ENCODE data around the gene FASTKD1. TPM values are rescaled to one million over a fixed set of nuclear protein-coding genes. Genes with fewer than 3 reads are reported as not detected.
"Not testable (repeated sequence)": the region's sequence is repeated elsewhere in the genome, so short reads cannot be mapped to it uniquely, and the experiment has no call there.

The FASTKD1 gene
- total and polyA plus RNA-seq, 4 donors: 10.4 to 40.1 (median 30.1) TPM

DNA sequence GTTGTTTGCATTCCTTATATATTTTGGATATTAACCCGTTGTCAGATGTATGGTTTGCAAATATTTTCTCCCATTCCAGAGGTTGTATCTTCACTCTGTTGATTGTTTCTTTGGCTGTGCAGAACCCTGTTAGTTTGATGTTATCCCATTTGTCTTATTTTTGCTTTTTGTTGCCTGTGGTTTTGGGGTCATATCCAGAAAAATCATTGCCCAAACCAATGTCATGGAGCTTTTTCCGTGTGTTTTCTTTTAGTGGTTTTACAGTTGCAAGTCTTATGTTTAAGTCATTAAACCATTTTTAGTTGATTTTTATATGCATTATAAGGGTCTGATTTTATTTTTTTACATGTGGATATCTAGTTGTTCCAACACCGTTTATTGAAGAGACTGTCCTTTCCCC is 46.3 kb upstream of the FASTKD1 start:
- H3K36me3 ChIP-seq (ENCODE audit: control insufficient read depth in 4 of 4, insufficient read depth in 4 of 4, low read length in 4 of 4): peaks cover 3 to 23% (median 15%) of the 10 kb centered on the region in 4 donors
- 57 to 59% methylated on average over 3 of the region's 3 CpGs for WGBS, 2 donors
- no peak overlapping the region for H3K4me3 ChIP-seq
- TF ChIP-seq, protein P1, sequence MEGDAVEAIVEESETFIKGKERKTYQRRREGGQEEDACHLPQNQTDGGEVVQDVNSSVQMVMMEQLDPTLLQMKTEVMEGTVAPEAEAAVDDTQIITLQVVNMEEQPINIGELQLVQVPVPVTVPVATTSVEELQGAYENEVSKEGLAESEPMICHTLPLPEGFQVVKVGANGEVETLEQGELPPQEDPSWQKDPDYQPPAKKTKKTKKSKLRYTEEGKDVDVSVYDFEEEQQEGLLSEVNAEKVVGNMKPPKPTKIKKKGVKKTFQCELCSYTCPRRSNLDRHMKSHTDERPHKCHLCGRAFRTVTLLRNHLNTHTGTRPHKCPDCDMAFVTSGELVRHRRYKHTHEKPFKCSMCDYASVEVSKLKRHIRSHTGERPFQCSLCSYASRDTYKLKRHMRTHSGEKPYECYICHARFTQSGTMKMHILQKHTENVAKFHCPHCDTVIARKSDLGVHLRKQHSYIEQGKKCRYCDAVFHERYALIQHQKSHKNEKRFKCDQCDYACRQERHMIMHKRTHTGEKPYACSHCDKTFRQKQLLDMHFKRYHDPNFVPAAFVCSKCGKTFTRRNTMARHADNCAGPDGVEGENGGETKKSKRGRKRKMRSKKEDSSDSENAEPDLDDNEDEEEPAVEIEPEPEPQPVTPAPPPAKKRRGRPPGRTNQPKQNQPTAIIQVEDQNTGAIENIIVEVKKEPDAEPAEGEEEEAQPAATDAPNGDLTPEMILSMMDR (IDR thresholded peaks at IDR 0.05; ENCODE audit: control extremely low read depth, extremely low read depth): no peak
- H3K27me3 ChIP-seq (ENCODE audit: control insufficient read depth in 3 of 3, insufficient read depth in 3 of 3, low read length in 2 of 3): no peaks in the 10 kb centered on the region
- H3K27ac ChIP-seq (ENCODE audit: low read depth in 1 of 2, low read length in 1 of 2): no peak overlapping the region
- peaks cover 0 to 2% (median 0%) of the 10 kb centered on the region in 4 donors for H3K9me3 ChIP-seq (ENCODE audit: control insufficient read depth in 4 of 4, insufficient read depth in 3 of 4, low read length in 3 of 4)
- DNase-seq (no peak), ATAC-seq (ENCODE audit: insufficient read depth, low FRiP score) (no peak)
- no peak overlapping the region for H3K9ac ChIP-seq (ENCODE audit: insufficient read depth in 1 of 2, low read length in 2 of 2)
- H3K4me1 ChIP-seq (ENCODE audit: control insufficient read depth in 5 of 5, insufficient read depth in 5 of 5, low read length in 5 of 5): no peaks in the 10 kb centered on the region

DNA sequence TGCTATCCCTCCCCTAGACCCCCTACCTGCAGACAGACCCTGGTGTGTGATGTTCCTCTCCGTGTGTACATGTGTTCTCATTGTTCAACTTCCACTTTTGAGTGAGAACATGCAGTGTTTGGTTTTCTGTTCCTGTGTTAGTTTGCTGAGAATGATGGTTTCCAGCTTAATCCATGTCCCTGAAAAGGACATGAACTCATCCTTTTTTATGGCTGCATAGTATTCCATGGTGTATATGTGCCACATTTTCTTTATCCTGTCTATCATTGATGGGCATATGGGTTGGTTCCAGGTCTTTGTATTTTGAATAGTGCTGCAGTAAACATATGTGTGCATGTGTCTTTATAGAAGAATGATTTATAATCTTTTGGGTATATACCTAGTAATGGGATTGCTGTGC is 42.3 kb upstream of the FASTKD1 start:
- not testable (repeated sequence) for H3K9ac ChIP-seq (ENCODE audit: insufficient read depth in 1 of 2, low read length in 2 of 2); DNase-seq; H3K27ac ChIP-seq (ENCODE audit: low read depth in 1 of 2, low read length in 1 of 2); H3K4me1 ChIP-seq (ENCODE audit: control insufficient read depth in 5 of 5, insufficient read depth in 5 of 5, low read length in 5 of 5); H3K27me3 ChIP-seq (ENCODE audit: control insufficient read depth in 3 of 3, insufficient read depth in 3 of 3, low read length in 2 of 3); H3K9me3 ChIP-seq (ENCODE audit: control insufficient read depth in 4 of 4, insufficient read depth in 3 of 4, low read length in 3 of 4); H3K4me3 ChIP-seq; ATAC-seq (ENCODE audit: insufficient read depth, low FRiP score)
- H3K36me3 ChIP-seq (ENCODE audit: control insufficient read depth in 4 of 4, insufficient read depth in 4 of 4, low read length in 4 of 4): peaks cover 6 to 34% (median 28%) of the 10 kb centered on the region in 4 donors
- WGBS, 2 donors: 96 to 97% methylated on average over 1 of the region's 1 CpG

DNA sequence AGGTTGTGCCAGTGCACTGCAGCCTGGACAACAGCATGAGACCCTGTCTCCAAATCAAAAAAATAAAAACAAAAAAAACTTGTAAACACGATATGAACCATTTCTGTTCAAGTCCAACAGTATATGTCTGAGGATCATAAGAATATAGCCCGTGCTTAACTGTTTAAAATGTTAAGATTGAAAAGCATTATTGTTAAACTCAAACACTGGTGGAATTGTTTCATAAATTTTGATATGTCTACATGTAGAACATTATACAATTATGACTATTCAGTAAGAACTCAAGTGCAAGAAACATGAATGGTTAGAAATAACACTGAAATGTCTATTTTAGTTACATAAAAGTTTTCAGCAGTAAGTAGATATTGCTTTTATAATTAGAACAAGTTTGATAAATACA is 40.2 kb upstream of the FASTKD1 start:
- DNase-seq: no peak
- peaks cover 10 to 45% (median 35%) of the 10 kb centered on the region in 4 donors for H3K36me3 ChIP-seq (ENCODE audit: control insufficient read depth in 4 of 4, insufficient read depth in 4 of 4, low read length in 4 of 4)
- no peak overlapping the region for H3K9ac ChIP-seq (ENCODE audit: insufficient read depth in 1 of 2, low read length in 2 of 2)
- H3K27me3 ChIP-seq (ENCODE audit: control insufficient read depth in 3 of 3, insufficient read depth in 3 of 3, low read length in 2 of 3): no peaks in the 10 kb centered on the region
- no peaks in the 10 kb centered on the region for H3K4me1 ChIP-seq (ENCODE audit: control insufficient read depth in 5 of 5, insufficient read depth in 5 of 5, low read length in 5 of 5)
- TF ChIP-seq, protein P1 (IDR thresholded peaks at IDR 0.05; ENCODE audit: control extremely low read depth, extremely low read depth): no peak
- 91 to 95% methylated on average over 2 of the region's 2 CpGs for WGBS, 2 donors
- H3K27ac ChIP-seq (ENCODE audit: low read depth in 1 of 2, low read length in 1 of 2): no peak overlapping the region
- H3K9me3 ChIP-seq (ENCODE audit: control insufficient read depth in 4 of 4, insufficient read depth in 3 of 4, low read length in 3 of 4): peaks cover 0 to 2% (median 0%) of the 10 kb centered on the region in 4 donors
- H3K4me3 ChIP-seq: no peak overlapping the region
- no peak for ATAC-seq (ENCODE audit: insufficient read depth, low FRiP score)

DNA sequence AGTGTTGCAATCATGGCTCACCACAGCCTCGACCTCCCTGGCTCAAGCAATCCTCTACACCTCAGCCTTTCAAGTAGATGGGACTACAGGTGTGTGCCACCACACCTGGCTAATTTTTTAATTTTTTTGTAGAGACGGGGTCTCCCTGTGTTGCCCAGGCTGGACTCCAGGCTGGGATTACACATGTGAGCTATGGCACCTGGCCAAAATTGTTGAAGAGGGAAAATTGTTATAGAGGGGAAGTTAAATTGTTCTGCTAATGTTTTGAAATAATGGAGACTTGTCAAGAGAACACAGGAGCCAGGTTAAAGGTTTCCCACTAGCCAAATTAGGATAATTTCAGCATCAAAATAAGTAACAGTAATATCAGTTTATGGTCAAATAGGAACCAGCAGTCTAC is 35.6 kb upstream of the FASTKD1 start:
- H3K9ac ChIP-seq (ENCODE audit: insufficient read depth in 1 of 2, low read length in 2 of 2): no peak overlapping the region
- ATAC-seq (ENCODE audit: insufficient read depth, low FRiP score) (no peak), DNase-seq (no peak)
- H3K4me1 ChIP-seq (ENCODE audit: control insufficient read depth in 5 of 5, insufficient read depth in 5 of 5, low read length in 5 of 5): no peaks in the 10 kb centered on the region
- H3K27me3 ChIP-seq (ENCODE audit: control insufficient read depth in 3 of 3, insufficient read depth in 3 of 3, low read length in 2 of 3): no peaks in the 10 kb centered on the region
- 60 to 92% methylated on average over 2 of the region's 2 CpGs for WGBS, 2 donors
- TF ChIP-seq, protein P1 (IDR thresholded peaks at IDR 0.05; ENCODE audit: control extremely low read depth, extremely low read depth): no peak
- no peak overlapping the region for H3K4me3 ChIP-seq
- no peak overlapping the region for H3K27ac ChIP-seq (ENCODE audit: low read depth in 1 of 2, low read length in 1 of 2)
- H3K36me3 ChIP-seq (ENCODE audit: control insufficient read depth in 4 of 4, insufficient read depth in 4 of 4, low read length in 4 of 4): peaks cover 16 to 37% (median 29%) of the 10 kb centered on the region in 4 donors
- H3K9me3 ChIP-seq (ENCODE audit: control insufficient read depth in 4 of 4, insufficient read depth in 3 of 4, low read length in 3 of 4): no peaks in the 10 kb centered on the region
